Activated naive CD4-positive, alpha-beta T cell treated with anti-CD3 and anti-CD28 coated beads, Interleukin-2, amount 50 U/mL, for 72 hours (primary cell): ENCODE data around the gene DNASE1. TPM values are rescaled to one million over a fixed set of nuclear protein-coding genes. Genes with fewer than 3 reads are reported as not detected.
"Not testable (repeated sequence)": the region's sequence is repeated elsewhere in the genome, so short reads cannot be mapped to it uniquely, and the experiment has no call there.

Source experiments
- ATAC-seq, 2 donors: fragments of 150-1000 bp; cut with Tn5 transposase; 2 replicates each; pipeline ENCODE4 v1.10.0; 2021; ENCODE audit warnings: mild to moderate bottlenecking in 2 of 2, moderate library complexity in 2 of 2
- DNase-seq, 2 donors: peaks; one replicate each; pipeline ENCODE4 v3.0.0; 2021 to 2022; ENCODE audit warnings: low spot score in 2 of 2
- H3K27ac Mint-ChIP-seq, 2 donors: one replicate each; pipeline ENCODE4 v1.8.0; 2022; ENCODE audit warnings: mild to moderate bottlenecking in 2 of 2, mixed read lengths in 2 of 2
- H3K36me3 Mint-ChIP-seq, 2 donors: one replicate each; pipeline ENCODE4 v1.8.0; 2022; ENCODE audit warnings: mixed read lengths in 2 of 2
- H3K9me3 Mint-ChIP-seq, 2 donors: one replicate each; pipeline ENCODE4 v1.8.0; 2022; ENCODE audit warnings: mixed read lengths in 2 of 2
- total RNA-seq, 2 donors: library from RNA; stranded (reverse); gene quantifications; one replicate each; pipeline ENCODE4 v1.2.3, GENCODE V29; 2022

Gene DNASE1
- 10 to 100 TPM; 17.5 to 29.5 TPM for total RNA-seq

DNA sequence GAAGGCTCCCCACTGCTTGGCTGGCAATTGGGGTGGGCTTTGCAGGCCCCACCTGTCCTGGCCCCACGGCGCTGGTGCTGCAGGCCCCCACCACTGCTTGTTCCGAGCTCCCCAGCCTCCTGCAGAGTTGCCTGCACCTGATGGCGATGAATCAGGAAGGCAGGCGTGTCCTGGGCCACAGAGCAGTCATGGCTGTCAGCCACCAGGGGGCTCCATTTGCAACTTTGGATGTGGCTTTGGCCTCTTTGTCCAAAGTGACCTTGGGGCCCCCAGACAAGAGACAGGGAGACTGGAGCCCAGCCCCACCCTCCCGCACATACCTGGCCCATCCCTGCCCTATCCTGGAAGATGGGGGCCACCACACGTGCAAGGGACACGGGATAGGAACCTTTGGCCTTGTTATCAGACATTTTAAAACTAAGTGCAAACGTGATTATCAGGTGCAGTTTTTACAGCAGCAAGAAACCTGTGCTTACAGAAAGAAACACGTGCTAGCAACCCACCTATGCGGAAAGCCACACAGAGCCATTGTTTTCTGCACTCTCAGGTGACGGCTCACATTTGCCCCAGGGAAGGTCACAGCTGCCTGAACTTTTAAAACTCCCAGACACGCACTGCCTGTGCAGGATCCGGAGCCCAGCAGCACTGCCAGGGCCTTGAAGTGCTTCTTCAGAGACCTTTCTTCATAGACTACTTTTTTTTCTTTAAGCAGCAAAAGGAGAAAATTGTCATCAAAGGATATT, at the start of gene DNASE1:
Gene DNASE1, plus strand, starts transcription at position 443 of the 743 bp plus-strand sequence. CDS start 683 bp downstream, outside the sequence.
- ATAC-seq (peak; percentile 64 to 74), DNase-seq (peak; percentile 60 to 67)
- peak within 1 kb of the TSS in 1 of 2 donors; percentile 36 for H3K27ac Mint-ChIP-seq
- peaks cover 0 to 5% of the 10 kb centered on the region in 2 donors for H3K36me3 Mint-ChIP-seq
- H3K9me3 Mint-ChIP-seq: no peaks in the 10 kb centered on the region

- DNase-seq: peak in 1 of 2 donors; percentile 14
- Mint-ChIP-seq H3K36me3 (peaks cover 2 to 26% of the 10 kb centered on the region in 2 donors), H3K27ac (no peak overlapping the region), H3K9me3 (no peaks in the 10 kb centered on the region)
- no peak for ATAC-seq
Measured at GRCh38 chr16:3606441-3606840, 48.0 kb upstream of the DNASE1 start.

DNA sequence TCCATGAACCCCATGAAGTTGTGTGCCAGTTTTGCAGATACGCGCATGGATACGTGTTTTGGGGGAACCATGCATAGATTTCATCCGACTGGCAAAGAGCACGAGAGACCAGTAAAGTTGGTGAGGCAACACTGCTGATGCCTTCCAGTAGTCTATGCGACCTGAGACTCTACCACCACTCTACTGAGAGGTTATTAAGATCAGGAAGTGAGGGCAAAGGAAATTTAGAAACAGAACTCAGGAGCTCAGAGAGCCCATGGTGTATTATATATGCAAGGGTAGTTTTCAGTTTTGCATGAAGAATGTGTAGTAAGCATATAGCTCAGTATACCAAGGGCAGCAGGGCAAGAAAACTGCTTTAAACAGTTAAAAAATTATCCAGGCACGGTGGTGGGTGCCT, 47.3 kb upstream of the DNASE1 start:
- H3K27ac Mint-ChIP-seq: no peak overlapping the region
- DNase-seq (no peak), ATAC-seq (no peak)
- H3K36me3 Mint-ChIP-seq: peaks cover 8 to 27% of the 10 kb centered on the region in 2 donors
- no peaks in the 10 kb centered on the region for H3K9me3 Mint-ChIP-seq

DNA sequence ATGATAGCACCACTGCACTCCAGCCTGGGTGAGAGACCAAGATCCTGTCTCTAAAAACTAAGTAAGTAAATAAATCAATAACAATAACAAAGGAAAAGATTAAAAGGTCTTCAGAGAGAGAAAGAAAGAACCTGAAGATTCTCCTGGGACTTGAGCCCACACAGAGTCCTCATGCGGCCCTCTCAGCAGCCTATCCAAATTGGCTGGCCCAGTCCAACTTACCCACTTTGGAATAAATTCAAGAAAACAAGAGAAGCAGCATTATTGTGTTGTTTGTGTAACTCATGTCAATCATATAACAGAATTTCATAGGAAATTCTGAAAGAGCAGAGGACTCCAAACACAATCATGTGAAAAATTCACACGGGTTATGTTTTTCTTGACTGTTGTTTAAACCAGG, 46.9 kb upstream of the DNASE1 start:
- no peaks in the 10 kb centered on the region for H3K9me3 Mint-ChIP-seq

DNA sequence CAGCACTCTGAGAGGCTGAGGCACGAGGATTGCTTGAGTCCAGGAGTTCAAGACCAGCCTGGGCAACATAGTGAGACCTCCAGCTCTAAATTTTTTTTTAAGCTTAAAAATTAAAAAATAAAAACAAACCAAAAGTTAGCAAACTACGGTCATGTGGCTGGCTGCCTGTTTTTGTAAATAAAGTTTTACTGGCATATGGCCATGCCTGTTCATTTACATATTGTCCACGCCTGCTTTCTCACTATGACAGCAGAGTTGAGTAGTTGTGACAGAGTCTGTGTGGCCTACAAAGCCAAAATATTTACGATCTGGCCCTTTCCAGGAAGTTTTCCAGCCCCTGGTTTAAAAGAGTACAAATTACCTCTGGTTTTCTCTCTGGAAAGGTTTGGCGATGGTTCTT, 46.4 kb upstream of the DNASE1 start:
- ATAC-seq (no peak), DNase-seq (no peak)
- Mint-ChIP-seq H3K27ac (no peak overlapping the region), H3K36me3 (peaks cover 10 to 34% of the 10 kb centered on the region in 2 donors), H3K9me3 (no peaks in the 10 kb centered on the region)

More for the DNA sequence above, 46.9 kb upstream of the DNASE1 start:
- DNase-seq: no peak
- H3K27ac Mint-ChIP-seq: no peak overlapping the region
- peaks cover 8 to 30% of the 10 kb centered on the region in 2 donors for H3K36me3 Mint-ChIP-seq
- no peak for ATAC-seq

- not testable (repeated sequence) for ATAC-seq, H3K9me3 Mint-ChIP-seq, H3K27ac Mint-ChIP-seq
- DNase-seq: peak in 1 of 2 donors; percentile 33
- H3K36me3 Mint-ChIP-seq: peaks cover 14 to 32% of the 10 kb centered on the region in 2 donors
Measured at GRCh38 chr16:3608976-3609375, 45.5 kb upstream of the DNASE1 start.

GRCh38 chr16:3609895-3610697, 44.4 kb upstream of the DNASE1 start:
- H3K36me3 Mint-ChIP-seq: peaks cover 19 to 32% of the 10 kb centered on the region in 2 donors
- DNase-seq (no peak), ATAC-seq (no peak)
- peak overlapping the region; percentile 45 to 97 for H3K27ac Mint-ChIP-seq
- H3K9me3 Mint-ChIP-seq: no peaks in the 10 kb centered on the region

DNA sequence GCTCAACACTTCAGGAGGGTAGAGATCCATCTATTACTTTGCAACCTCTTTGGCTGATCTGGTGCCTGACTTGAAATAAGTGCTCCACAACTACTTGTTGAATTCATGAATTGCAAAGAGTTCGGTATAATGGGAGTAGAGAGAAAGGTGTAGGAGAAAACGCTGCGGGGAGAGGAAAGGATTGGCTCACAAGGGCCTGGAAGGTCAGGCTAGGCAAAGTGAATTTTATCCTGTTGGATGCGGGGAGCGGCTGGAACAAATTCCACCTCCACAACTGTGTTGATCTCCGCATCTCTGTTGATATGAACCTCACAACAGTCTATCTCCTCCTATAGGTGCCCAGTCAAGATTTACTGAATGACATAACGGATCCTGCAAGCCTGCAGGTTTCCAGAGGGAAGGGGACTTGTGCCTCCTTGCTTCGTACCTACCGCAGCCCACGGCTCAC, 43.8 kb upstream of the DNASE1 start:
- no peak for ATAC-seq
- H3K9me3 Mint-ChIP-seq: no peaks in the 10 kb centered on the region
- peaks cover 24 to 32% of the 10 kb centered on the region in 2 donors for H3K36me3 Mint-ChIP-seq
- DNase-seq: no peak
- peak overlapping the region; percentile 45 to 97 for H3K27ac Mint-ChIP-seq

- Mint-ChIP-seq H3K9me3 (no peaks in the 10 kb centered on the region), H3K27ac (peak within 1 kb of the TSS; percentile 97 to 99), H3K36me3 (peaks cover 24 to 32% of the 10 kb centered on the region in 2 donors)
- DNase-seq (peak; percentile 95 to 96), ATAC-seq (peak; percentile 92 to 93)
Measured at GRCh38 chr16:3611146-3611975, 43.1 kb upstream of the DNASE1 start, which contains the start of gene SLX4. Gene SLX4 (minus strand): TSS chr16:3611606. CDS start chr16:3608964, 2,642 bp downstream.

DNA sequence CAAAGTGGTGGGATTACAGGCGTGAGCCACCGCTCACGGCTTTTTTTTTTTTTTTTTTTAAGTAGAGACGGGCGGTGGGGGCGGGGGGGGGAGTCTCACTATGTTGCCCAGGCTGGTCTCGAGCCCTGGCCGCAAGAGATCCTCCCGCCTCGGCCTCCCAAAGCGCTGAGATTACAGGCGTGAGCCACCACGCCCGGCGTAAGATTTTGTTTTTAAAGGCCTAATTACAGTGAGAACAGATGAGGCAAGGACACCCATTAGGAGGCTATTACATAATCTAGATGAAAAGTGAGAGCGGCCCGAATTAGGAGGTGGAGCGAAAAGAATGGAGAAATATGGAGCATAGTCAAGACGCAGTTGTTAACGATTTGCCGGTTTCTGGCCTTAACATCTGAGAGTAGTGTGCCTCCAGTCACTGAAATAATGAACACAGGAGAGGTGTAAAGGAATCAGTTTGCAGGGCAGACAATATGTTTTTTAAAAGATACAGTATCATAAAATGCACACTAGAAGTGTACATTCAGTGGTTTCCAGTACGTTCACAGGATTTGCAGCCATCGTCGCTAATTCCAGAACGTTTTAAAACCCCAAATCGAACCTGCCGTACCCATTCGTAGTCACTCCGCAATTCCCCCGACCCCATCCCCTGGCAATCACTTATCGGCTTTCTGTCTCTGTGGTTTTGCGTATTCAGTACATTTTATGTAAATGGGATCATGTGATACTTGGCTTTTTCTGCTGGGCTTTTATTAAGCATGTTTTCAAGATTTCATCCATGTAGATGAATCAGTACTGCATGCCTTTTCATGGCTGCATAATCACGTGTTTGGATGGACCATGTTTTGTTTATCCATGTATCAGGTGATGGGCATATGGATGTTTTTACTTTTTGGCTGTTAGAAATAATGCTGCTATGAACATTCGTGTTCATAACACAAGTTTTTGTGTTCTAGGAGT, 41.7 kb upstream of the DNASE1 start:
- ATAC-seq (no peak), DNase-seq (peak in 1 of 2 donors; percentile 47)
- H3K27ac Mint-ChIP-seq: peak overlapping the region; percentile 57 to 97
- no peaks in the 10 kb centered on the region for H3K9me3 Mint-ChIP-seq
- peaks cover 30 to 32% of the 10 kb centered on the region in 2 donors for H3K36me3 Mint-ChIP-seq

DNA sequence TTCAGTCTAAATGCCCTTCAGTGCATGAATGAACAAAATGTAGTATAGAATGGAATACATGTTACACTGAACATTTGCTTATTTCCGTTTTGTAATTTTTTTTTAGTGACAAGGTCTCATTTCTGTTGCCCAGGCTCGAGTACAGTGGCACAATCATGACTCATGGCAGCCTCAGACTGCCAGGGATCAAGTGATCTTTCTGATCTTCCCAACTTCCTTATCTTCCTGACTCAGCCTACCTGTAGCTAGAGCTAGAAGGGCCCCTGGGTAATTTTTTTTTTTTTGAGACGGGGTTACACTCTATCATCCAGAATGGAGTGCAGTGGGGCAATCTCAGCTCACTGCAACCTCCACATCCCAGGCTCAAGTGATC, 35.7 kb upstream of the DNASE1 start:
- Mint-ChIP-seq H3K9me3 (no peaks in the 10 kb centered on the region), H3K36me3 (peaks cover 0 to 15% of the 10 kb centered on the region in 2 donors), H3K27ac (no peak overlapping the region)
- DNase-seq (peak in 1 of 2 donors; percentile 37), ATAC-seq (peak in 1 of 2 donors; percentile 88)

- no peak for ATAC-seq
- Mint-ChIP-seq H3K27ac (no peak overlapping the region), H3K9me3 (no peaks in the 10 kb centered on the region), H3K36me3 (no peaks in the 10 kb centered on the region)
- no peak for DNase-seq
Measured at GRCh38 chr16:3623642-3624041, 30.8 kb upstream of the DNASE1 start.

DNA sequence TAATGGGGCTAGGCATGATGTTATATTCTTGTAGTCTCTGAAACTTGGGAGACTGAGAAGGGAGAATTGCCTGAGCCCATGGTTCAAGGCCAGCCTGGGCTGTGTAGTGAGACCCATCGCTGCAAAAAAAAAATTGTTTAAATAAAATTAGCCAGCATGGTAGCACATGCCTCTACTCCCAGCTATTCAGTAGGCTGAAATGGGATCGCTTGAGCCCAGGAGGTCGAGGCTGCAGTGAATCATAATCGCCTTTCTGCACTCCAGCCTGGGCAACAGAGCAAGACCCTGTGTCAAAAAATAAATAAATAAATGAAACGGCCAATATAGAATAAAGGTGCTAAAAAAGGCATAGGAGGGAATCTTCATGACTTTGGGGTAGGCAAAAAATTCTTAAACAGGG, 29.2 kb upstream of the DNASE1 start:
- DNase-seq (no peak), ATAC-seq (no peak)
- no peaks in the 10 kb centered on the region for H3K9me3 Mint-ChIP-seq
- H3K36me3 Mint-ChIP-seq: no peaks in the 10 kb centered on the region
- H3K27ac Mint-ChIP-seq: peak overlapping the region in 1 of 2 donors; percentile 80

GRCh38 chr16:3625911-3626732, 28.4 kb upstream of the DNASE1 start:
- H3K27ac Mint-ChIP-seq: peak overlapping the region; percentile 9 to 80
- no peaks in the 10 kb centered on the region for H3K36me3 Mint-ChIP-seq
- ATAC-seq: peak; percentile 78 to 93
- no peaks in the 10 kb centered on the region for H3K9me3 Mint-ChIP-seq
- DNase-seq: no peak
